ENCODE measurements around the gene SPATA31C1.

The SPATA31C1 gene

DNA sequence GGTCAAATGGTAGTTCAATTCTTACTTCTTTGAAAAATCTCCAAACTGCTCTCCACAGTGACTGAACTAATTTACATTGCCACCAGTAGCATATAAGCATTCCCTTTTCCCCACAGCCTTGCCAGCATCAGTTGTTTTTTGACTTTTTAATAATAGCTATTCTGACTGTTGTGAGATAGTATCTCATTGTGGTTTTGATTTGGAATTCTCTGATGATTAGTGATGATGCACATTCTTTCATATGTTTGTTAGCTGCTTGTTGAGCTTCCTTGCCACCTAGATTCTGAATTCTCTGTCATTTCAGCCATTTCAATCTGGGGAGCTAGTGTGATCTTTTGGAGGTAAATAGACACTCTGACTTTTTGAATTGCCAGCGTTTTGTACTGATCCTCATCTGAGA lies 32.5 kb downstream of the SPATA31C1 start:
- no peak overlapping the region for H3K4me3 ChIP-seq (replicated peaks in 1 of 2; ENCODE audit: low read depth in 2 of 2, low read length in 2 of 2)
- TF ChIP-seq, protein P1, sequence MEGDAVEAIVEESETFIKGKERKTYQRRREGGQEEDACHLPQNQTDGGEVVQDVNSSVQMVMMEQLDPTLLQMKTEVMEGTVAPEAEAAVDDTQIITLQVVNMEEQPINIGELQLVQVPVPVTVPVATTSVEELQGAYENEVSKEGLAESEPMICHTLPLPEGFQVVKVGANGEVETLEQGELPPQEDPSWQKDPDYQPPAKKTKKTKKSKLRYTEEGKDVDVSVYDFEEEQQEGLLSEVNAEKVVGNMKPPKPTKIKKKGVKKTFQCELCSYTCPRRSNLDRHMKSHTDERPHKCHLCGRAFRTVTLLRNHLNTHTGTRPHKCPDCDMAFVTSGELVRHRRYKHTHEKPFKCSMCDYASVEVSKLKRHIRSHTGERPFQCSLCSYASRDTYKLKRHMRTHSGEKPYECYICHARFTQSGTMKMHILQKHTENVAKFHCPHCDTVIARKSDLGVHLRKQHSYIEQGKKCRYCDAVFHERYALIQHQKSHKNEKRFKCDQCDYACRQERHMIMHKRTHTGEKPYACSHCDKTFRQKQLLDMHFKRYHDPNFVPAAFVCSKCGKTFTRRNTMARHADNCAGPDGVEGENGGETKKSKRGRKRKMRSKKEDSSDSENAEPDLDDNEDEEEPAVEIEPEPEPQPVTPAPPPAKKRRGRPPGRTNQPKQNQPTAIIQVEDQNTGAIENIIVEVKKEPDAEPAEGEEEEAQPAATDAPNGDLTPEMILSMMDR (IDR thresholded peaks at IDR 0.05; ENCODE audit: low read depth, low read length), result no peak
- DNase-seq (ENCODE audit: low read depth in 2 of 2), result no peak

DNA sequence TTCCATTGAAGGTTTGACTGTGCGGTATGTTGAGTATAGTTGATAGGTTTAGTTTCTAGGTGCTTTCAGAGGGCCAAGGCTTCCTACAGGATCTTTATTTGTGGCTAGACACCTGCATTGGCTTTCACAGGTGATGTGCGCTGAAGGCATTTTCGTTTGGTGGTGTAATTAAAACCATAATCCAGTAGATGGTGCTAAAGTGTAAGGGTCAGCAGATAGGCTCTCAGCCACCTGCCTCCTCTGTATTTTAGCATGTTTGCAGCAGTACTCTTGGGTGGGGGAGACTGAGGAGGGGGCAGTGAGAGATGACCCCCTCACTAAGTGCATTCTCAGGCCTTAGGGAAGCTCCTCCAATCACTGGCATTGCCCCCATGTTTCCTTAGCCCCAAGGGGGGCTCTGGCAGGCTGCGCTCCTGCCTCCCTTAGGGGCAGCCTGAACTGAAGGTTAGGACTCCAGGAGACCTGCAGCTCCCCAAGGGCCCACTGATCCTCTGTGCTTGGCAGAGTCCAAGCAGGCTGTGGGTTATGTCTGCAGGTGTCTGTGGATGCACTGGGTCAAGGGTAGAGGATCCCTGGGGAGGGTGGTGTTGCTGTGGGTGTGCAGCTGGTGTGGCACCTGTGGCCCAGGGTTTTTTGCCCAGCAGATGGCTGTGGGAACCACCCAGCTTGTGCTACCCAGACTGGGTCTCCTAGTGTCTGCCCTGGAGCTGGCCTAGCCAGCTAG lies 33.2 kb downstream of the SPATA31C1 start:
- DNase-seq (ENCODE audit: low read depth in 2 of 2), result peak; percentile 47 to 51
- TF ChIP-seq, protein P1 (IDR thresholded peaks at IDR 0.05; ENCODE audit: low read depth, low read length), result peak; percentile 58
- no peak overlapping the region for H3K4me3 ChIP-seq (replicated peaks in 1 of 2; ENCODE audit: low read depth in 2 of 2, low read length in 2 of 2)

- no peak overlapping the region for H3K4me3 ChIP-seq (replicated peaks in 1 of 2; ENCODE audit: low read depth in 2 of 2, low read length in 2 of 2)
- TF ChIP-seq, protein P1 (IDR thresholded peaks at IDR 0.05; ENCODE audit: low read depth, low read length), result no peak
- no peak for DNase-seq (ENCODE audit: low read depth in 2 of 2)
These were observed 36.5 kb downstream of the SPATA31C1 start for GRCh38 chr9:87954230-87954629.

- H3K4me3 ChIP-seq (replicated peaks in 1 of 2; ENCODE audit: low read depth in 2 of 2, low read length in 2 of 2), result no peak overlapping the region
- DNase-seq (ENCODE audit: low read depth in 2 of 2), result no peak
These were observed 40.1 kb downstream of the SPATA31C1 start for GRCh38 chr9:87957839-87958238.

GRCh38 chr9:87958591-87958990 lies 40.8 kb downstream of the SPATA31C1 start:
- TF ChIP-seq, protein P1 (IDR thresholded peaks at IDR 0.05; ENCODE audit: low read depth, low read length), result no peak
- H3K4me3 ChIP-seq (replicated peaks in 1 of 2; ENCODE audit: low read depth in 2 of 2, low read length in 2 of 2), result no peak overlapping the region
- no peak for DNase-seq (ENCODE audit: low read depth in 2 of 2)

More at GRCh38 chr9:87957839-87958238, 40.1 kb downstream of the SPATA31C1 start:
- TF ChIP-seq, protein P1 (IDR thresholded peaks at IDR 0.05; ENCODE audit: low read depth, low read length), result no peak

GRCh38 chr9:87959916-87960581 lies 42.3 kb downstream of the SPATA31C1 start:
- DNase-seq (ENCODE audit: low read depth in 2 of 2), result peak in 1 of 2 donors; percentile 95

More at GRCh38 chr9:87959916-87960581, 42.3 kb downstream of the SPATA31C1 start:
- no peak overlapping the region for H3K4me3 ChIP-seq (replicated peaks in 1 of 2; ENCODE audit: low read depth in 2 of 2, low read length in 2 of 2)
- TF ChIP-seq, protein P1 (IDR thresholded peaks at IDR 0.05; ENCODE audit: low read depth, low read length), result no peak
